Loucy (cell line): Measurements from ENCODE around the gene ZDHHC14.

ENCODE experiments used
- H2AFZ ChIP-seq: fragments of 200-600 bp; sonication (generic); 2 replicates; pipeline ENCODE4 v1.6.0; 2016; ENCODE audit warnings: antibody characterized with exemption, mild to moderate bottlenecking, low read length, moderate library complexity
- H3F3A ChIP-seq: fragments of 200-600 bp; 2 replicates; pipeline ENCODE4 v1.6.0; 2016; ENCODE audit warnings: antibody characterized with exemption, low read depth, mild to moderate bottlenecking
- H3K27me3 ChIP-seq: fragments of 200-600 bp; sonication (generic); 2 replicates; pipeline ENCODE4 v1.6.1; 2014; ENCODE audit warnings: low read length, mild to moderate bottlenecking; ENCODE audit not compliant: insufficient read depth, poor library complexity, severe bottlenecking
- H3K36me3 ChIP-seq: fragments of 200-600 bp; sonication (generic); 2 replicates; pipeline ENCODE4 v1.6.1; 2016; ENCODE audit warnings: low read length; ENCODE audit not compliant: insufficient read depth
- H3K4me1 ChIP-seq: fragments of 200-600 bp; sonication (generic); 2 replicates; pipeline ENCODE4 v1.5.1; 2014; ENCODE audit warnings: low read length, mild to moderate bottlenecking; ENCODE audit not compliant: insufficient read depth, poor library complexity, severe bottlenecking
- H3K4me2 ChIP-seq: fragments of 200-600 bp; sonication (generic); 2 replicates; pipeline ENCODE4 v1.6.0; 2014; ENCODE audit warnings: antibody characterized with exemption, low read length, low read depth, mild to moderate bottlenecking; ENCODE audit not compliant: poor library complexity, severe bottlenecking
- H3K4me3 ChIP-seq: fragments of 200-600 bp; sonication (generic); 2 replicates; pipeline ENCODE4 v1.5.1; 2014; ENCODE audit warnings: low read length, mild to moderate bottlenecking, mixed read lengths; ENCODE audit not compliant: poor library complexity, severe bottlenecking
- H3K79me2 ChIP-seq: fragments of 200-600 bp; sonication (generic); 2 replicates; pipeline ENCODE4 v1.6.1; 2014; ENCODE audit warnings: low read length; ENCODE audit not compliant: insufficient read depth
- H3K9ac ChIP-seq: fragments of 200-600 bp; sonication (generic); 2 replicates; pipeline ENCODE4 v1.6.0; 2014; ENCODE audit warnings: mild to moderate bottlenecking, low read depth, low read length, moderate library complexity; ENCODE audit not compliant: poor library complexity, severe bottlenecking
- H3K9me2 ChIP-seq: fragments of 200-600 bp; sonication (generic); replicated peaks from 2 replicates; pipeline ENCODE4 v1.6.1; 2016; ENCODE audit warnings: low read depth, low read length, mixed read lengths
- H3K9me3 ChIP-seq: fragments of 200-600 bp; sonication (generic); 2 replicates; pipeline ENCODE4 v1.6.1; 2014; ENCODE audit warnings: mild to moderate bottlenecking, antibody characterized with exemption, low read length, low read depth; ENCODE audit not compliant: insufficient read depth
- H4K20me1 ChIP-seq: fragments of 200-600 bp; sonication (generic); 2 replicates; pipeline ENCODE4 v1.6.0; 2014; ENCODE audit warnings: antibody characterized with exemption, low read length, mild to moderate bottlenecking; ENCODE audit not compliant: insufficient read depth, poor library complexity, severe bottlenecking
- CTCF ChIP-seq: fragments of 200-600 bp; sonication (generic); conservative IDR thresholded peaks from 2 replicates; pipeline ENCODE4 v1.5.1; 2014; ENCODE audit warnings: mild to moderate bottlenecking, antibody characterized with exemption, low read length
- EZH2phosphoT487 ChIP-seq: fragments of 200-600 bp; IDR thresholded peaks from 2 replicates; pipeline ENCODE4 v1.6.1; 2018; ENCODE audit warnings: antibody characterized with exemption, mild to moderate bottlenecking, moderate library complexity, borderline replicate concordance

Gene ZDHHC14

GRCh38 chr6:157647261-157647915, 266.4 kb downstream of the ZDHHC14 start:
- Histone ChIP-seq H3K9me2 (no peaks in the 10 kb centered on the region), H3K36me3 (no peaks in the 10 kb centered on the region), H3K9ac (peak overlapping the region; percentile 30), H3K4me2 (peak overlapping the region; percentile 17), H3F3A (no peaks in the 10 kb centered on the region), H2AFZ (no peak overlapping the region), H3K9me3 (no peaks in the 10 kb centered on the region), H3K4me3 (no peak overlapping the region), H3K79me2 (no peaks in the 10 kb centered on the region), H3K4me1 (peaks cover 30% of the 10 kb centered on the region), H4K20me1 (no peaks in the 10 kb centered on the region), H3K27me3 (no peaks in the 10 kb centered on the region)
- no peak for TF ChIP-seq CTCF

- H3K9me2 ChIP-seq, result no peaks in the 10 kb centered on the region
- H3K9ac ChIP-seq, result peak overlapping the region; percentile 30
- no peak for TF ChIP-seq EZH2phosphoT487
- TF ChIP-seq CTCF, result no peak
- H3K79me2 ChIP-seq, result no peaks in the 10 kb centered on the region
- H4K20me1 ChIP-seq, result no peaks in the 10 kb centered on the region
- no peaks in the 10 kb centered on the region for H3K9me3 ChIP-seq
- no peaks in the 10 kb centered on the region for H3K36me3 ChIP-seq
- no peak overlapping the region for H3K4me3 ChIP-seq
- no peaks in the 10 kb centered on the region for H3K27me3 ChIP-seq
- H3K4me2 ChIP-seq, result no peak overlapping the region
- H3K4me1 ChIP-seq, result peaks cover 30% of the 10 kb centered on the region
- no peak overlapping the region for H2AFZ ChIP-seq
- no peaks in the 10 kb centered on the region for H3F3A ChIP-seq
Observed at GRCh38 chr6:157648561-157648960, 267.6 kb downstream of the ZDHHC14 start.

GRCh38 chr6:157649311-157650260, 268.6 kb downstream of the ZDHHC14 start:
- H3K4me1 ChIP-seq, result peaks cover 30% of the 10 kb centered on the region
- H3K36me3 ChIP-seq, result no peaks in the 10 kb centered on the region
- H3K27me3 ChIP-seq, result no peaks in the 10 kb centered on the region
- no peak overlapping the region for H3K4me2 ChIP-seq
- H3F3A ChIP-seq, result no peaks in the 10 kb centered on the region
- H3K79me2 ChIP-seq, result no peaks in the 10 kb centered on the region
- no peaks in the 10 kb centered on the region for H3K9me2 ChIP-seq
- no peak overlapping the region for H3K9ac ChIP-seq
- no peak for TF ChIP-seq EZH2phosphoT487
- no peak for TF ChIP-seq CTCF
- no peak overlapping the region for H2AFZ ChIP-seq
- no peaks in the 10 kb centered on the region for H4K20me1 ChIP-seq
- H3K4me3 ChIP-seq, result no peak overlapping the region
- H3K9me3 ChIP-seq, result no peaks in the 10 kb centered on the region
